ENCODE data around the gene POLDIP2. TPM values are rescaled to one million over a fixed set of nuclear protein-coding genes. Genes with fewer than 3 reads are reported as not detected.

The POLDIP2 gene
- total and polyA plus RNA-seq, 9 of the 15 experiments (the other 6 are each of a cell fraction or from before 2014, with no cell fraction given), result 22.0 to 137 (median 104) TPM

GRCh38 chr17:28364665-28365363 is 7.5 kb upstream of the POLDIP2 start, which contains the start of gene SEBOX:
Gene SEBOX (minus strand): TSS chr17:28365199. CDS start chr17:28365151, 48 bp downstream.
- ChIA-PET POLR2A (interaction anchor here (0.7 to 2.8 kb wide), 4 partner anchors 10 to 72 kb away, joined by 3 to 9 read pairs (median 6); no protein-coding TSS in a partner anchor), CTCF (ENCODE audit: low intra/inter-chr PET ratio) (no interaction called here)
- peak; percentile 52 for TF ChIP-seq POLR2G (IDR thresholded peaks at IDR 0.05; ENCODE audit: low read depth, low read length)
- no peak for TF ChIP-seq MCM7 (IDR thresholded peaks at IDR 0.05)
- no peak for TF ChIP-seq PCBP2 (IDR thresholded peaks at IDR 0.05; ENCODE audit: low read depth, low read length, poor library complexity, severe bottlenecking)
- TF ChIP-seq SMARCC2 (IDR thresholded peaks at IDR 0.05; ENCODE audit: low read depth), result no peak
- no peak for TF ChIP-seq ZNF324 (CRISPR knock-in tag; IDR thresholded peaks at IDR 0.05)
- TF ChIP-seq RBFOX2 (IDR thresholded peaks at IDR 0.05; ENCODE audit: low read depth, low read length), result peak; percentile 29; the same call in 1 of the 2 replicates
- 0 out of 2 replicates have a peak, but pooled peaks have one; percentile 21 for TF ChIP-seq POLR2A (conservative IDR thresholded peaks at IDR 0.05)
- TF ChIP-seq NFATC3 (IDR thresholded peaks at IDR 0.05), result no peak
- TF ChIP-seq, protein P1, sequence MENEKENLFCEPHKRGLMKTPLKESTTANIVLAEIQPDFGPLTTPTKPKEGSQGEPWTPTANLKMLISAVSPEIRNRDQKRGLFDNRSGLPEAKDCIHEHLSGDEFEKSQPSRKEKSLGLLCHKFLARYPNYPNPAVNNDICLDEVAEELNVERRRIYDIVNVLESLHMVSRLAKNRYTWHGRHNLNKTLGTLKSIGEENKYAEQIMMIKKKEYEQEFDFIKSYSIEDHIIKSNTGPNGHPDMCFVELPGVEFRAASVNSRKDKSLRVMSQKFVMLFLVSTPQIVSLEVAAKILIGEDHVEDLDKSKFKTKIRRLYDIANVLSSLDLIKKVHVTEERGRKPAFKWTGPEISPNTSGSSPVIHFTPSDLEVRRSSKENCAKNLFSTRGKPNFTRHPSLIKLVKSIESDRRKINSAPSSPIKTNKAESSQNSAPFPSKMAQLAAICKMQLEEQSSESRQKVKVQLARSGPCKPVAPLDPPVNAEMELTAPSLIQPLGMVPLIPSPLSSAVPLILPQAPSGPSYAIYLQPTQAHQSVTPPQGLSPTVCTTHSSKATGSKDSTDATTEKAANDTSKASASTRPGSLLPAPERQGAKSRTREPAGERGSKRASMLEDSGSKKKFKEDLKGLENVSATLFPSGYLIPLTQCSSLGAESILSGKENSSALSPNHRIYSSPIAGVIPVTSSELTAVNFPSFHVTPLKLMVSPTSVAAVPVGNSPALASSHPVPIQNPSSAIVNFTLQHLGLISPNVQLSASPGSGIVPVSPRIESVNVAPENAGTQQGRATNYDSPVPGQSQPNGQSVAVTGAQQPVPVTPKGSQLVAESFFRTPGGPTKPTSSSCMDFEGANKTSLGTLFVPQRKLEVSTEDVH (IDR thresholded peaks at IDR 0.05; ENCODE audit: low read depth, partially characterized antibody), result no peak
- TF ChIP-seq, protein P2, sequence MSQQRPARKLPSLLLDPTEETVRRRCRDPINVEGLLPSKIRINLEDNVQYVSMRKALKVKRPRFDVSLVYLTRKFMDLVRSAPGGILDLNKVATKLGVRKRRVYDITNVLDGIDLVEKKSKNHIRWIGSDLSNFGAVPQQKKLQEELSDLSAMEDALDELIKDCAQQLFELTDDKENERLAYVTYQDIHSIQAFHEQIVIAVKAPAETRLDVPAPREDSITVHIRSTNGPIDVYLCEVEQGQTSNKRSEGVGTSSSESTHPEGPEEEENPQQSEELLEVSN (IDR thresholded peaks at IDR 0.05; ENCODE audit: borderline replicate concordance in 1 of 2, extremely low read depth in 1 of 2, insufficient read depth in 1 of 2, insufficient read length in 1 of 2, low read depth in 1 of 2, low read length in 1 of 2, poor library complexity in 1 of 2, severe bottlenecking in 1 of 2), result no peak
- no peak for TF ChIP-seq ZZZ3 (IDR thresholded peaks at IDR 0.05)
- TF ChIP-seq EHMT2 (IDR thresholded peaks at IDR 0.05), result no peak
- no peak for ATAC-seq
- Histone ChIP-seq H3K4me2 (ENCODE audit: insufficient read depth, low read length) (no peak within 1 kb of the TSS), H2AFZ (ENCODE audit: low read depth, low read length) (no peak within 1 kb of the TSS), H3K9me1 (ENCODE audit: control insufficient read depth, insufficient read depth, low read length) (no peaks in the 10 kb centered on the region), H3K4me3 (no peak within 1 kb of the TSS), H3K79me2 (ENCODE audit: control insufficient read depth, insufficient read depth, low read length) (no peaks in the 10 kb centered on the region), H3K9me3 (replicated peaks; ENCODE audit: control insufficient read depth, insufficient read depth, low read depth, low read length) (no peaks in the 10 kb centered on the region), H3K27ac (ENCODE audit: extremely low read depth, low read depth, low read length) (no peak within 1 kb of the TSS), H3K36me3 (ENCODE audit: control insufficient read depth, insufficient read depth, low read length) (peaks cover 42% of the 10 kb centered on the region), H3K9ac (ENCODE audit: insufficient read depth in 1 of 2, low read depth in 2 of 2, low read length in 2 of 2) (peak within 1 kb of the TSS in 1 of 2 experiments; percentile 35; a peak in 2 of 4 replicates), H3K4me1 (replicated peaks in 1 of 2; ENCODE audit: control insufficient read depth in 2 of 2, insufficient read depth in 2 of 2, low read length in 2 of 2) (peaks cover 3 to 22% of the 10 kb centered on the region in 2 experiments; a peak in 4 of 5 replicates), H4K20me1 (replicated peaks; ENCODE audit: control insufficient read depth, insufficient read depth, low read length) (0 out of 2 replicates have a peak, but pooled peaks cover under 1% of the 10 kb centered on the region), H3K27me3 (ENCODE audit: control insufficient read depth in 2 of 2, insufficient read depth in 2 of 2, low read length in 2 of 2) (no peaks in the 10 kb centered on the region)
- no peak for DNase-seq (ENCODE audit: extremely low read depth in 1 of 4, low spot score in 3 of 4)
- intact Hi-C loops (cut with micrococcal nuclease), result no loop called here
- in situ Hi-C loops (cut with MboI), result no loop called here
- BruUV-seq (replicated peaks), result no TSS peak
- no peak for FAIRE-seq
- 81% methylated on average over 12 of the region's 13 CpGs for WGBS (ENCODE audit: insufficient coverage, low coverage, missing lambda C conversion rate)

Measured in K562 (cell line).